Loucy (cell line): ENCODE results near the gene CISD2.

Experiments used
- H2AFZ ChIP-seq: fragments of 200-600 bp; sonication (generic); 2 replicates; pipeline ENCODE4 v1.6.0; 2016; ENCODE audit warnings: antibody characterized with exemption, mild to moderate bottlenecking, low read length, moderate library complexity
- H3F3A ChIP-seq: fragments of 200-600 bp; 2 replicates; pipeline ENCODE4 v1.6.0; 2016; ENCODE audit warnings: antibody characterized with exemption, low read depth, mild to moderate bottlenecking
- H3K27me3 ChIP-seq: fragments of 200-600 bp; sonication (generic); 2 replicates; pipeline ENCODE4 v1.6.1; 2014; ENCODE audit warnings: low read length, mild to moderate bottlenecking; ENCODE audit not compliant: insufficient read depth, poor library complexity, severe bottlenecking
- H3K36me3 ChIP-seq: fragments of 200-600 bp; sonication (generic); 2 replicates; pipeline ENCODE4 v1.6.1; 2016; ENCODE audit warnings: low read length; ENCODE audit not compliant: insufficient read depth
- H3K4me1 ChIP-seq: fragments of 200-600 bp; sonication (generic); 2 replicates; pipeline ENCODE4 v1.5.1; 2014; ENCODE audit warnings: low read length, mild to moderate bottlenecking; ENCODE audit not compliant: insufficient read depth, poor library complexity, severe bottlenecking
- H3K4me2 ChIP-seq: fragments of 200-600 bp; sonication (generic); 2 replicates; pipeline ENCODE4 v1.6.0; 2014; ENCODE audit warnings: antibody characterized with exemption, low read length, low read depth, mild to moderate bottlenecking; ENCODE audit not compliant: poor library complexity, severe bottlenecking
- H3K4me3 ChIP-seq: fragments of 200-600 bp; sonication (generic); 2 replicates; pipeline ENCODE4 v1.5.1; 2014; ENCODE audit warnings: low read length, mild to moderate bottlenecking, mixed read lengths; ENCODE audit not compliant: poor library complexity, severe bottlenecking
- H3K79me2 ChIP-seq: fragments of 200-600 bp; sonication (generic); 2 replicates; pipeline ENCODE4 v1.6.1; 2014; ENCODE audit warnings: low read length; ENCODE audit not compliant: insufficient read depth
- H3K9ac ChIP-seq: fragments of 200-600 bp; sonication (generic); 2 replicates; pipeline ENCODE4 v1.6.0; 2014; ENCODE audit warnings: mild to moderate bottlenecking, low read depth, low read length, moderate library complexity; ENCODE audit not compliant: poor library complexity, severe bottlenecking
- H3K9me2 ChIP-seq: fragments of 200-600 bp; sonication (generic); replicated peaks from 2 replicates; pipeline ENCODE4 v1.6.1; 2016; ENCODE audit warnings: low read depth, low read length, mixed read lengths
- H3K9me3 ChIP-seq: fragments of 200-600 bp; sonication (generic); 2 replicates; pipeline ENCODE4 v1.6.1; 2014; ENCODE audit warnings: mild to moderate bottlenecking, antibody characterized with exemption, low read length, low read depth; ENCODE audit not compliant: insufficient read depth
- H4K20me1 ChIP-seq: fragments of 200-600 bp; sonication (generic); 2 replicates; pipeline ENCODE4 v1.6.0; 2014; ENCODE audit warnings: antibody characterized with exemption, low read length, mild to moderate bottlenecking; ENCODE audit not compliant: insufficient read depth, poor library complexity, severe bottlenecking
- CTCF ChIP-seq: fragments of 200-600 bp; sonication (generic); conservative IDR thresholded peaks from 2 replicates; pipeline ENCODE4 v1.5.1; 2014; ENCODE audit warnings: mild to moderate bottlenecking, antibody characterized with exemption, low read length
- EZH2phosphoT487 ChIP-seq: fragments of 200-600 bp; IDR thresholded peaks from 2 replicates; pipeline ENCODE4 v1.6.1; 2018; ENCODE audit warnings: antibody characterized with exemption, mild to moderate bottlenecking, moderate library complexity, borderline replicate concordance

Gene CISD2

DNA sequence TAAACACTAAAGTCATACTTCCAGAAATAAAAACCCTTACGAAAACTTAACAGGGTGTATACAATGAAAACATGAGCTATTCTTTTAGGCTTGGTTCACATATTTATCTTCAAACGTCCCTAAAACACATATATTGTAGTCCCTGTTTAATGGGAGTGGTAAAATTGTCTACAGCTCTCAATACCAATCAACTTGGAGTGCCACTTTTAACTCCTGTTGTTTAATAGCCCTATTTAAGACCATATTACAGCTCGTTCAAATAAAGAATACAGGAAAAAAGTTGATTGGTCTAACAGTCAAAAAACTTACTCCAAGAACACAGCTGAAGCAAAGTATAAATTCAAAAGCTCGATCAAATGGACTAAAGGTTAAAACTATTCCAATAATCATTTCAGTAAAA is 45.3 kb upstream of the CISD2 start:
- Histone ChIP-seq H3K4me2 (peak overlapping the region; percentile 92), H3K36me3 (peaks cover 38% of the 10 kb centered on the region), H3K4me1 (peaks cover 52% of the 10 kb centered on the region), H3K9me2 (no peaks in the 10 kb centered on the region), H3K4me3 (peak overlapping the region; percentile 98), H3K9me3 (no peaks in the 10 kb centered on the region), H3F3A (peaks cover 4% of the 10 kb centered on the region; the same call in 1 of the 2 replicates), H3K27me3 (peaks cover 11% of the 10 kb centered on the region), H2AFZ (no peak overlapping the region), H3K9ac (peak overlapping the region; percentile 100), H3K79me2 (peaks cover 88% of the 10 kb centered on the region), H4K20me1 (peaks cover 82% of the 10 kb centered on the region)
- TF ChIP-seq CTCF (no peak), EZH2phosphoT487 (no peak)

DNA sequence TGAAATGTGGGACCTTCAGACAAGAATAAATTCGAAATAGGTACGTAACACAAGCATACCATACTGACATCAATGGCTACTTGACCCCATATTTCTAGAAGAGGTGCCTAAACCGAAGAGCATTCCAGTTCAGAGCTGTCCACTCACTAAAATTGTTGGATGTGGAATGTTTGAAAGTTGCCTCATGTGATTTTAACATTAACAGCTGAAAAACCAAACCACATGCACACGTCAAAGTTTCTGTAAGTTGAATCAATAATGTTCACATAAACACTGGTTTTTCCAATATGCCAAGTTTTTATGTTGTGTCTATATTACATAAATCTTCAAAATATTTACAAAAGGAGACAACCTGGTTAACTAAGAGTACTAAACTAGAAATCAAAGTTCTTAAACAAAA is 44.9 kb upstream of the CISD2 start:
- Histone ChIP-seq H3K27me3 (peaks cover 11% of the 10 kb centered on the region), H3K9me3 (no peaks in the 10 kb centered on the region), H3K36me3 (peaks cover 34% of the 10 kb centered on the region), H2AFZ (no peak overlapping the region), H3K4me3 (peak overlapping the region; percentile 98), H3K4me1 (peaks cover 52% of the 10 kb centered on the region), H3K4me2 (peak overlapping the region; percentile 92), H3K9ac (peak overlapping the region; percentile 100), H3K9me2 (no peaks in the 10 kb centered on the region), H3F3A (peaks cover 4% of the 10 kb centered on the region; the same call in 1 of the 2 replicates), H4K20me1 (peaks cover 78% of the 10 kb centered on the region), H3K79me2 (peaks cover 87% of the 10 kb centered on the region)
- TF ChIP-seq EZH2phosphoT487 (no peak), CTCF (no peak)

DNA sequence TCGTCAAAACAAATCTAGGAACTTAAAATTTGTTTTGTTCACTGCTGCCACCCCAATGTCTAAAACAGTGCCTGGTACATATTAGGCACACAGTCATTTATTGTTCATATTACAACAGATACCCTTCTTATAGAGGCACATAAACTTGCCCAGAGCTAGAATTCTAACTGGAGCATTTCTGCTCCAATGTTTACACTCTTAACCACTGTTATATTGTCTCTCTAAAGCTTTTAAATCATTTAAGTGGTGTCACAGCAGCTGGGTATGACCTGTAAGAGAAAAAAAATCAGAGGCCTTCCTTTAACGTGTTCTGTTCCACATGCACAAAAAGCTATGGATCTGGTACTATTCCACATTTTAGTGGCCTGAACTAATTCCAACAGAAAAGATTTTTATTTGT is 44.4 kb upstream of the CISD2 start:
- H3K4me2 ChIP-seq = peak overlapping the region; percentile 92
- H4K20me1 ChIP-seq = peaks cover 73% of the 10 kb centered on the region
- H3K4me1 ChIP-seq = peaks cover 54% of the 10 kb centered on the region
- TF ChIP-seq EZH2phosphoT487 (no peak), CTCF (no peak)
- peaks cover 4% of the 10 kb centered on the region; the same call in 1 of the 2 replicates for H3F3A ChIP-seq
- H3K27me3 ChIP-seq = peaks cover 11% of the 10 kb centered on the region
- peaks cover 33% of the 10 kb centered on the region for H3K36me3 ChIP-seq
- no peaks in the 10 kb centered on the region for H3K9me2 ChIP-seq
- peak overlapping the region; percentile 98 for H3K4me3 ChIP-seq
- H2AFZ ChIP-seq = no peak overlapping the region
- peak overlapping the region; percentile 100 for H3K9ac ChIP-seq
- H3K9me3 ChIP-seq = no peaks in the 10 kb centered on the region
- peaks cover 87% of the 10 kb centered on the region for H3K79me2 ChIP-seq
